Measurements from ENCODE around the gene POC1A. TPM values are rescaled to one million over a fixed set of nuclear protein-coding genes. Genes with fewer than 3 reads are reported as not detected.

POC1A gene
- total RNA-seq, 1 experiment from 2014 or later: 29.0 TPM

DNA sequence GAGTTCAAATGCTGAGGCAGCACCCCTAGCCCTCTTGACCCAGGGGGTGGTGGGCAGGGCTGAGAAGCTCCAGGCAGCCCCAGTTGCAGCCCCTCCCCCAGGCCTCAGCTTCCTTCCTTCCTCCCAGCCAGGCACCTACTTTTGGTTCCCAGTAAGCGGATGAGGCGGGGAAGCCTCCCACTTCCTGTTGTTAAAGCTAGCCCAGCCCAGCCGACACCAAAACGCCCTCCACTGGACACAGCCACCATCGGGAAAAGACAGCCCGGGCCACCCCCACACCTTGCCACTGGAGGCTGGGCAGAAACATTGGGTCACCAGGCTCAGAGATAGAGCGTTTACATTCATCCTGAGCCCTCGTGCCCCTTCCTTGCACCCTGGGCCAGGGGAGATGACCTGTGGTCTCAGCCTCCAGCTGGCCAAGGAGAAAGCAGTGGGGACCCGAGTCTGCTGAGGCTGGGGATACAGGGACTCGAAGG lies 101.4 kb downstream of the POC1A start:
- no peak overlapping the region; the same call in 1 of the 2 replicates for H3K14ac ChIP-seq (ENCODE audit: insufficient read depth, low read length)
- H4K8ac ChIP-seq (replicated peaks; ENCODE audit: insufficient read length, low read depth, low read length): no peak overlapping the region
- peaks cover 13% of the 10 kb centered on the region for H3K23me2 ChIP-seq (ENCODE audit: insufficient read length, low read depth, low read length, poor library complexity, severe bottlenecking)
- H3K9ac ChIP-seq (ENCODE audit: extremely low read depth, insufficient read length, low read length): no peak overlapping the region
- H3K18ac ChIP-seq (ENCODE audit: insufficient read length, low read depth, low read length): no peak overlapping the region
- no peaks in the 10 kb centered on the region for H4K20me1 ChIP-seq (ENCODE audit: control insufficient read depth, insufficient read depth, insufficient read length)
- no peak overlapping the region for H2AK5ac ChIP-seq (ENCODE audit: insufficient read length, low read length)
- H3K79me2 ChIP-seq (ENCODE audit: insufficient read depth, low read length): no peaks in the 10 kb centered on the region
- no peak overlapping the region for H4K5ac ChIP-seq (ENCODE audit: insufficient read length, low read depth, low read length)
- peak overlapping the region; percentile 24 for H3K27ac ChIP-seq (ENCODE audit: insufficient read length, low read depth, low read length)
- peaks cover 2% of the 10 kb centered on the region; the same call in 1 of the 2 replicates for H3K27me3 Mint-ChIP-seq (ENCODE audit: low read depth)
- DNase-seq: peak; percentile 87
- H2BK120ac ChIP-seq (ENCODE audit: low read depth, low read length, poor library complexity, severe bottlenecking): no peak overlapping the region
- WGBS (ENCODE audit: extremely low coverage, insufficient read length, low lambda C conversion rate): no CpG with 5 or more reads among the region's 10 CpGs
- H2AFZ ChIP-seq (ENCODE audit: low read length): no peak overlapping the region
- H3K9me3 Mint-ChIP-seq: no peaks in the 10 kb centered on the region
- H3K4me3 Mint-ChIP-seq: peak overlapping the region; percentile 19 to 23; a peak in 3 of 5 replicates
- H3K4me2 ChIP-seq (ENCODE audit: insufficient read depth, insufficient read length, low read length): no peak overlapping the region
- no peak overlapping the region for H2BK15ac ChIP-seq (ENCODE audit: low read depth, low read length)
- H3K4me1 ChIP-seq (ENCODE audit: insufficient read depth, low read length): peaks cover 5% of the 10 kb centered on the region; the same call in 1 of the 2 replicates
- H2BK5ac ChIP-seq (ENCODE audit: insufficient read length, low read length): no peak overlapping the region
- H3K9me3 ChIP-seq (ENCODE audit: control insufficient read depth, low read depth, low read length): no peaks in the 10 kb centered on the region
- peaks cover 15 to 25% of the 10 kb centered on the region in 2 experiments for H3K4me1 Mint-ChIP-seq
- H3T11ph ChIP-seq (ENCODE audit: low read length): no peak overlapping the region
- H2BK20ac ChIP-seq (ENCODE audit: low read depth, low read length, poor library complexity, severe bottlenecking): no peak overlapping the region
- H3K4ac ChIP-seq (ENCODE audit: low read depth, low read length): no peak overlapping the region
- peak overlapping the region in 2 of 3 experiments; percentile 77 to 87; a peak in 2 of 7 replicates for H3K27ac Mint-ChIP-seq
- H2BK12ac ChIP-seq (ENCODE audit: insufficient read length, low read depth, low read length): no peak overlapping the region
- H3K56ac ChIP-seq (ENCODE audit: insufficient read length, low read depth, low read length): no peak overlapping the region
- no peaks in the 10 kb centered on the region for H3K79me1 ChIP-seq (ENCODE audit: insufficient read depth, low read depth, low read length, poor library complexity, severe bottlenecking)
- TF ChIP-seq, protein P1, sequence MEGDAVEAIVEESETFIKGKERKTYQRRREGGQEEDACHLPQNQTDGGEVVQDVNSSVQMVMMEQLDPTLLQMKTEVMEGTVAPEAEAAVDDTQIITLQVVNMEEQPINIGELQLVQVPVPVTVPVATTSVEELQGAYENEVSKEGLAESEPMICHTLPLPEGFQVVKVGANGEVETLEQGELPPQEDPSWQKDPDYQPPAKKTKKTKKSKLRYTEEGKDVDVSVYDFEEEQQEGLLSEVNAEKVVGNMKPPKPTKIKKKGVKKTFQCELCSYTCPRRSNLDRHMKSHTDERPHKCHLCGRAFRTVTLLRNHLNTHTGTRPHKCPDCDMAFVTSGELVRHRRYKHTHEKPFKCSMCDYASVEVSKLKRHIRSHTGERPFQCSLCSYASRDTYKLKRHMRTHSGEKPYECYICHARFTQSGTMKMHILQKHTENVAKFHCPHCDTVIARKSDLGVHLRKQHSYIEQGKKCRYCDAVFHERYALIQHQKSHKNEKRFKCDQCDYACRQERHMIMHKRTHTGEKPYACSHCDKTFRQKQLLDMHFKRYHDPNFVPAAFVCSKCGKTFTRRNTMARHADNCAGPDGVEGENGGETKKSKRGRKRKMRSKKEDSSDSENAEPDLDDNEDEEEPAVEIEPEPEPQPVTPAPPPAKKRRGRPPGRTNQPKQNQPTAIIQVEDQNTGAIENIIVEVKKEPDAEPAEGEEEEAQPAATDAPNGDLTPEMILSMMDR (conservative IDR thresholded peaks at IDR 0.05): peak; percentile 48; the same call in 2 of the 3 replicates
- no peaks in the 10 kb centered on the region; the same call in 1 of the 2 replicates for H3K27me3 ChIP-seq (ENCODE audit: insufficient read depth, low read length)
- no peak overlapping the region for H4K91ac ChIP-seq (ENCODE audit: insufficient read length, low read depth, low read length)
- no peak overlapping the region for H3K23ac ChIP-seq (ENCODE audit: insufficient read length, low read depth, low read length)
- H3K36me3 Mint-ChIP-seq (ENCODE audit: insufficient read depth in 1 of 3, low read depth in 3 of 3): peaks cover 15 to 44% (median 35%) of the 10 kb centered on the region in 3 experiments; a peak in 6 of 7 replicates

Data from H9 (cell line).